Osteocyte (in vitro differentiated cells): Measurements from ENCODE around the gene CPSF4L. TPM values are rescaled to one million over a fixed set of nuclear protein-coding genes. Genes with fewer than 3 reads are reported as not detected.

ENCODE experiments used
- DNase-seq: peaks from one replicate; pipeline ENCODE4 v3.0.0; 2021; ENCODE audit warnings: mixed read lengths; ENCODE audit not compliant: unreplicated experiment; ENCODE audit errors: extremely low spot score
- H3K27ac Mint-ChIP-seq: one replicate; pipeline ENCODE4 v1.8.0; 2021; ENCODE audit warnings: mild to moderate bottlenecking, mixed read lengths; ENCODE audit not compliant: unreplicated experiment
- H3K27me3 Mint-ChIP-seq: one replicate; pipeline ENCODE4 v1.8.0; 2021; ENCODE audit warnings: mixed read lengths; ENCODE audit not compliant: unreplicated experiment
- H3K36me3 Mint-ChIP-seq: one replicate; pipeline ENCODE4 v1.8.0; 2021; ENCODE audit warnings: mixed read lengths; ENCODE audit not compliant: unreplicated experiment
- H3K4me1 Mint-ChIP-seq: one replicate; pipeline ENCODE4 v1.8.0; 2021; ENCODE audit warnings: mixed read lengths; ENCODE audit not compliant: unreplicated experiment
- H3K4me3 Mint-ChIP-seq: one replicate; pipeline ENCODE4 v1.8.0; 2021; ENCODE audit warnings: mild to moderate bottlenecking, moderate library complexity, mixed read lengths; ENCODE audit not compliant: unreplicated experiment
- H3K9me3 Mint-ChIP-seq: one replicate; pipeline ENCODE4 v1.8.0; 2021; ENCODE audit warnings: mixed read lengths; ENCODE audit not compliant: unreplicated experiment
- CTCF ChIP-seq: fragments of 200-600 bp; sonication (generic); IDR thresholded peaks from 2 replicates; pipeline ENCODE4 v1.5.0; 2021; ENCODE audit warnings: antibody characterized with exemption, mild to moderate bottlenecking, moderate library complexity
- total RNA-seq: library from RNA; stranded (reverse); gene quantifications from 2 replicates; pipeline ENCODE4 v1.2.1, GENCODE V29; 2021

The CPSF4L gene
- total RNA-seq, 1 donor from 2014 or later = not detected

- H3K36me3 Mint-ChIP-seq = peaks cover 10% of the 10 kb centered on the region
- TF ChIP-seq CTCF = no peak
- H3K9me3 Mint-ChIP-seq = no peaks in the 10 kb centered on the region
- H3K27me3 Mint-ChIP-seq = no peaks in the 10 kb centered on the region
- peak overlapping the region; percentile 18 for H3K27ac Mint-ChIP-seq
- DNase-seq = no peak
- H3K4me1 Mint-ChIP-seq = peaks cover 57% of the 10 kb centered on the region
- no peak overlapping the region for H3K4me3 Mint-ChIP-seq
Measured at GRCh38 chr17:73284906-73285602, 23.4 kb upstream of the CPSF4L start.

- no peak for TF ChIP-seq CTCF
- H3K27me3 Mint-ChIP-seq = no peaks in the 10 kb centered on the region
- no peak overlapping the region for H3K4me3 Mint-ChIP-seq
- peaks cover 53% of the 10 kb centered on the region for H3K4me1 Mint-ChIP-seq
- peak overlapping the region; percentile 95 for H3K27ac Mint-ChIP-seq
- no peak for DNase-seq
- H3K36me3 Mint-ChIP-seq = peaks cover 10% of the 10 kb centered on the region
- no peaks in the 10 kb centered on the region for H3K9me3 Mint-ChIP-seq
Measured at GRCh38 chr17:73284354-73284753, 22.7 kb upstream of the CPSF4L start.

- H3K36me3 Mint-ChIP-seq = peaks cover 10% of the 10 kb centered on the region
- no peaks in the 10 kb centered on the region for H3K9me3 Mint-ChIP-seq
- no peak for TF ChIP-seq CTCF
- H3K27ac Mint-ChIP-seq = peak overlapping the region; percentile 95
- no peaks in the 10 kb centered on the region for H3K27me3 Mint-ChIP-seq
- DNase-seq = no peak
- H3K4me3 Mint-ChIP-seq = peak overlapping the region; percentile 40
- H3K4me1 Mint-ChIP-seq = peaks cover 52% of the 10 kb centered on the region
Measured at GRCh38 chr17:73283841-73284282, 22.2 kb upstream of the CPSF4L start.

GRCh38 chr17:73283250-73283649 is 21.6 kb upstream of the CPSF4L start:
- no peaks in the 10 kb centered on the region for H3K9me3 Mint-ChIP-seq
- H3K27me3 Mint-ChIP-seq = no peaks in the 10 kb centered on the region
- no peak for DNase-seq
- H3K4me3 Mint-ChIP-seq = no peak overlapping the region
- TF ChIP-seq CTCF = no peak
- peak overlapping the region; percentile 95 for H3K27ac Mint-ChIP-seq
- peaks cover 10% of the 10 kb centered on the region for H3K36me3 Mint-ChIP-seq
- peaks cover 53% of the 10 kb centered on the region for H3K4me1 Mint-ChIP-seq

GRCh38 chr17:73282629-73283028 is 20.9 kb upstream of the CPSF4L start:
- Mint-ChIP-seq H3K9me3 (no peaks in the 10 kb centered on the region), H3K4me3 (no peak overlapping the region), H3K36me3 (peaks cover 8% of the 10 kb centered on the region), H3K27ac (peak overlapping the region; percentile 62), H3K4me1 (peaks cover 52% of the 10 kb centered on the region), H3K27me3 (no peaks in the 10 kb centered on the region)
- no peak for DNase-seq
- TF ChIP-seq CTCF = no peak
